Fibroblast of upper back skin (primary cell): Measurements from ENCODE around the gene MAST1.
"Not testable (repeated sequence)": the region's sequence is repeated elsewhere in the genome, so short reads cannot be mapped to it uniquely, and the experiment has no call there.

ENCODE experiments used
- DNase-seq: peaks from one replicate; pipeline ENCODE4 v3.0.0-alpha.2; 2013

Gene MAST1

DNA sequence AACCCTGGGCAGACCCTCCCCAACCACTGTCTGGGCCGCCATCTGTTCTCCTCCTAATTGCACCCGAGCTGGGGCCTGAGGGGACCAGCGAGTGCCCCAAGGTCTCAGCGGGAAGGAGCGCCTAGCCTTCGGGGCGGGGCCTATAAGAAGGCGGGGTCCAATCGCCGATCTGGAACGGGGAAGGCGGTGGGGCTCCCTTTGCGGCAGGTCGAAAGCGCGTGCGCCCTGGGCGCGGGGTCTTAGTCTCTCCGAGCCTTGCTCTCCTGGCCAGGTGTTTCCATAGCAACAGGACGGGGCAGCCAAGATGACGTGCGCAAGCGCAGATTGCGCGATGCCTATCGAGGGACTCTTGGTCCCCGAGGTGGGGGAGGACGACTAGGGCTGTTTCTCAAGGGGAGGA is 2.8 kb downstream of the MAST1 start:
- peak; percentile 21 for DNase-seq

GRCh38 chr19:12842511-12842910 is 4.2 kb downstream of the MAST1 start:
- no peak for DNase-seq

- DNase-seq: no peak
Observed at GRCh38 chr19:12843328-12843727, 5.0 kb downstream of the MAST1 start.

- no peak for DNase-seq
Observed at GRCh38 chr19:12843999-12844732, 5.9 kb downstream of the MAST1 start.

- not testable (repeated sequence) for DNase-seq
Observed at GRCh38 chr19:12846613-12847012, 8.3 kb downstream of the MAST1 start.

DNA sequence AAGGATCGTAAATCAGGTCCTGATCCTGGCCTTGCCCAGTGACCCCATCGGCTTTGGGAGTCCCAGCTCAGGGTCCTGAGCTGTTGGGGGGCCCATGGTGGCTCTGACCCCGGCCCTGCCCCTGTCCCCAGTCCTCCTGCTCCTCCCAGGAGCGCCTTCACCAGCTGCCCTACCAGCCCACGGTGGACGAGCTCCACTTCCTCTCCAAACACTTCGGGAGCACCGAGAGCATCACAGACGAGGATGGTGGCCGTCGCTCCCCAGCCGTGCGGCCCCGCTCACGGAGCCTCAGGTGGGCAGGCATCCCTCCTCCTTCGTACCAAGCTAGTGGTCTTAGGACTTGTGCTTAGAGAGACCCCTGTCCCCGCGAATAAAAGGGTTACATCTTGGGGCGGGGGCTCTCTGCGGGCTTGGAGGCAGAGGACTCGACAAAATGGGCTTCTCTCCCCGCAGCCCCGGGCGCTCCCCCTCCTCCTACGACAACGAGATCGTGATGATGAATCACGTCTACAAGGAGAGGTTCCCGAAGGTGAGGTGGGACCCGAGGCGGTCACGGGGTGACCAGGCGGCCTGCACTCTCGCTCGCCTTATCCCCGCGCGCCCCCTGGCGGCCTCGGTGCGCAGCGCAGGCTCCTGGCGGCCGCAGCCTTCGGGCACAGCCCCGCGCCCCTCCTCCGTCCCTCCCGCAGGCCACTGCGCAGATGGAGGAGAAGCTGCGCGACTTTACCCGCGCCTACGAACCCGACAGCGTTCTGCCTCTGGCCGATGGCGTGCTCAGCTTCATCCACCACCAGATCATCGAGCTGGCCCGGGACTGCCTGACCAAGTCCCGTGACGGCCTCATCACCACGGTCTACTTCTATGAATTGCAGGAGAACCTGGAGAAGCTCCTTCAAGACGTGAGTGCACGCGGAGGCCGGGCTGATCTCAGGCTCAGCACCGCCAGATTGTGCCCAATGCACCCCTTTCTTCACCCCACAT is 9.1 kb downstream of the MAST1 start:
- DNase-seq: peak; percentile 72

DNA sequence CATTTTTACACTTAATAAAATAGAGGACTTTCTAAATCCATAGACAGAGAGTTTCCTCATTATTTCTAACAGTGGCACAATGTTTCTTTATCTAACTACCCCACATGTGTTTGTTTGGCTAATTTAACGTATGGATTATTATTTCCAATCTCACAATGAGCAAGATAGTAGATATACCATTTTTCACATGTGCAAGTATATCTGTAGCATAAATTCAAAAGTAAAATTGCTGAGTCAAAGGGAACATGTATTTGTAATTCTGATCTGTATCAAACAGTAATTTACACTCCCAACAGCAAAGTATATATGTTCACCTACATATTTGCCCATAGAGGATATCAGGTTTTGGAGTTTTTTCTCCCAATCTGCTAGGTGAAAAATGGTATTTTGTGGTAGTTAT is 18.3 kb downstream of the MAST1 start:
- DNase-seq: no peak

GRCh38 chr19:12858041-12858928 is 20.0 kb downstream of the MAST1 start:
- DNase-seq: no peak

GRCh38 chr19:12859546-12859945 is 21.2 kb downstream of the MAST1 start:
- DNase-seq: no peak

DNA sequence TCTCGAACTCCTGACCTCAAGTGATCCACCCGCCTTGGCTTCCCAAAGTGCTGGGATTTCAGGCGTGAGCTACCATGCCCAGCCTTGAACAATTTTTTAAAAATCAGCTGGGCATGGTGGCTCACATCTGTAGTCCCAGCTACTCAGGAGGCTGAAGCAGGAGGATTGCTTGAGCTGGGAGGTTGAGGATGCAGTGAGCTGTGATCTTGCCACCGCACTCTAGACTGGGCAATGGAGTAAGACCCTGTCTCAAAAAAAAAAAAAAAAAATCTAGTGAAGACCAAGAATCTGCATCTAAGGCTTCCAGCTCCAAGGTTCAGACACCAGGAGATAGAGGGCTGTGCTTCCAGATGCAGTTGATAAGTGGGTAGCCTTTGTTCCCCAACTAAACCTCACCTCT is 25.8 kb downstream of the MAST1 start:
- DNase-seq: no peak

DNA sequence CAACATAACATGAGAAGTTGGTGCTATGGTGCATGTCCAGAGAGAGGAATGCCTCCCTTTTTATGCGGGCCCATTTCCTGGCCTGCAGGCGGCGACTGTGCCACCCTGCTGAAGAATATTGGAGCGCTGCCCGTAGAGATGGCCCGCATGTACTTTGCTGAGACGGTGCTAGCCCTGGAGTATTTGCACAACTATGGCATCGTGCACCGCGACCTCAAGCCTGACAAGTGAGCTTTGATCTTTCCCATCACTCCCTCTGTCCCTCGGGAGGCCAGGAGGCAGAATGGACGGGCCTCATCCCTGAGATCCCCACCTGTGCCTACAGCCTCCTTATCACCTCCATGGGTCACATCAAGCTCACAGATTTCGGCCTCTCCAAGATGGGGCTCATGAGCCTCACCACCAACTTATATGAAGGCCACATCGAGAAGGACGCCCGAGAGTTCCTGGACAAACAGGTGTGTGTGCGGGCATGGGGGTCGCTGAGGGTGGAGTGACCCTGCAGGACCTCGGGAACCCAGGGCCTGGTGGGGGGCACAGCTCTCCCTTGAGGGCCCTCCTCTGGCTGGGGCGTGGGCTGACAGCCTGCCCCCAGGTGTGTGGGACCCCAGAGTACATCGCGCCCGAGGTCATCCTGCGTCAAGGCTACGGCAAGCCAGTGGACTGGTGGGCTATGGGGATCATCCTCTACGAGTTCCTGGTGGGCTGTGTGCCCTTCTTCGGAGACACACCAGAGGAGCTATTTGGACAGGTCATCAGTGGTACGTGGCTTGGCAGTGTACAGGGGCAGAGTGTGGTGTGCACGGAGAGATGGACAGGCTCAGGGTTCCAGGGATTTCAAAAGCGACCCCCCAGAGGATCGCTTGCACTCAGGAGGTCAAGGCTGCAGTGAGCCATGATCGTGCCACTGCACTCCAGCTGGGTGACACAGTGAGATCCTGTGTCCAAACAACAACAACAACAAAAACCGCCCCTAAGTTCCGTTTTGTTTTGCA is 26.7 kb downstream of the MAST1 start:
- no peak for DNase-seq

- DNase-seq: no peak
Observed at GRCh38 chr19:12865746-12866415, 27.6 kb downstream of the MAST1 start.

DNA sequence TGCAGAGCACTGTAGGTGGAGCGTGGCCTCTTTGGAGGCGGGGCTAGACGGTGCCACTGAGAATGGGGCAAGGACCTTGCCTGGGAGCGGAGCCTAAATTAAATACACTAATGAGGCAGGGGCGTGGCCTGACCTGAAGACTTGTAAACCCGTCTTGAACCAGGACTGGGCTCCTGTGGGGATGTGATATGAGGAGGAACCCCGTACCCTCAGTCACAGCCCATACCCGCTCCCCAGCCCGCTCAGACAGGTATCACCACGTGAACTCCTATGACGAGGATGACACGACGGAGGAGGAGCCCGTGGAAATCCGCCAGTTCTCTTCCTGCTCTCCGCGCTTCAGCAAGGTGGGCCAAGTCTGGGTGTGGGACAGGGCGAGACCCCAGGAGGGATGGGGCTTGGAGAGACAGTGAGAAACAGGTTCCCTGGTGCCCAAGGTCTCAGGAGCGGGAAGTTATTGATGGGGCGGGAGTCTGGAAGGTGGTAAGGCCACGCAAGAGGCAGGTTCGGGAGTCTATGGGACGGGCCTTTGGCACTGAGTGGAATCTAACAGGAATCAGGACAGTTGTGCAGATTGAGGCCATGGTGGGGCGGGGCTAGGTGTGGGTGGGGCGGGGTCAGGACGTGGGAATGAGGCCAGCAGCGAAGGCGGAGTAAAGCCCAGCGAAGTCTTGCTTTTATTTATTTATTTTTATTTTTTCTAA is 28.3 kb downstream of the MAST1 start:
- DNase-seq: no peak

GRCh38 chr19:12867120-12868099 is 29.1 kb downstream of the MAST1 start:
- peak; percentile 66 for DNase-seq

- no peak for DNase-seq
Observed at GRCh38 chr19:12868540-12869112, 30.3 kb downstream of the MAST1 start.

GRCh38 chr19:12871681-12872080 is 33.4 kb downstream of the MAST1 start:
- no peak for DNase-seq

DNA sequence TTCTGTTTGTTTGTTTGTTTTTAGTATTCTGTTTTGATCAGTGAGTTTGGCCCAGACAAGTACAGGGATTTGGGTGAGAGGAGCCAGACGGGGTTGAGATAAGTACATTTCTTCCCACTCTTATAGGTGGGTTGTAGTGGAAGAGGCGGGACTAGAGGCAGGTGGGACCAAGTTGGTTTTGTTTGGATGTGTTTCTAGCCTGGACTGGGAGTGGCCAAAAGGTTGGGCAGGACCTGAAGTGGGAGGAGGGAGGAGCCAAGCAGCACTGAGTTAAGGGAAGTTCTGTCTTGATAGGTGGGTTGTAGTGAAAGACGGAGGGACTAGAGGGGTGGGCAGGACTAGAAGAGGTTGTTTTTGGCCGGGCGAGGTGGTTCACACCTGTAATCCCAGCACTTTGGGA is 33.9 kb downstream of the MAST1 start:
- DNase-seq: no peak
